ENCODE results near the gene CHMP1B.

GRCh38 chr18:11880586-11881304, 29.5 kb downstream of the CHMP1B start:
- TF ChIP-seq CTCF (IDR thresholded peaks at IDR 0.05) = no peak
- TF ChIP-seq ZFX (IDR thresholded peaks at IDR 0.05; ENCODE audit: borderline replicate concordance) = no peak
